HCT116 (cell line): ENCODE measurements around the gene SPATA22.
"Not testable (repeated sequence)": the region's sequence is repeated elsewhere in the genome, so short reads cannot be mapped to it uniquely, and the experiment has no call there.

ENCODE experiments used
- CEBPB ChIP-seq: IDR thresholded peaks from 2 replicates; pipeline ENCODE4 v1.6.1; 2012; ENCODE audit warnings: low read depth
- CTCF ChIP-seq, 3 experiments: fragments of 200-600 bp in 1 of 3; sonication (generic) in 1 of 3; IDR thresholded peaks in 2 of 3; conservative IDR thresholded peaks in 1 of 3; 2 replicates each; pipeline ENCODE4 v1.5.1; 2012 to 2017; ENCODE audit warnings: low read depth in 2 of 3, low read length in 2 of 3, antibody characterized with exemption in 1 of 3, borderline replicate concordance in 1 of 3, control low read depth in 1 of 3, mild to moderate bottlenecking in 1 of 3, mixed read lengths in 1 of 3, mixed run types in 1 of 3, moderate library complexity in 1 of 3; ENCODE audit not compliant: insufficient read depth in 1 of 3
- ELF1 ChIP-seq: IDR thresholded peaks from 2 replicates; pipeline ENCODE4 v1.6.1; 2012; ENCODE audit warnings: low read depth, borderline replicate concordance
- EZH2 ChIP-seq: fragments of 200-600 bp; sonication (generic); IDR thresholded peaks from 2 replicates; pipeline ENCODE4 v1.6.1; 2017; ENCODE audit warnings: antibody characterized with exemption, mixed run types
- EZH2phosphoT487 ChIP-seq: fragments of 200-600 bp; IDR thresholded peaks from 2 replicates; pipeline ENCODE4 v1.6.1; 2018; ENCODE audit warnings: antibody characterized with exemption, borderline replicate concordance
- FOSL1 ChIP-seq: IDR thresholded peaks from 2 replicates; pipeline ENCODE4 v1.6.1; 2012; ENCODE audit warnings: low read depth
- POLR2A ChIP-seq: IDR thresholded peaks from 2 replicates; pipeline ENCODE4 v1.7.0; 2011; ENCODE audit warnings: borderline replicate concordance; ENCODE audit not compliant: insufficient read depth, insufficient read length; ENCODE audit errors: extremely low read depth
- POLR2AphosphoS5 ChIP-seq: IDR thresholded peaks from 2 replicates; pipeline ENCODE4 v1.6.1; 2011; ENCODE audit warnings: mild to moderate bottlenecking, low read depth, low read length, moderate library complexity
- RAD21 ChIP-seq: IDR thresholded peaks from 2 replicates; pipeline ENCODE4 v1.6.1; 2012; ENCODE audit warnings: low read depth, mild to moderate bottlenecking
- SP1 ChIP-seq: IDR thresholded peaks from 2 replicates; pipeline ENCODE4 v1.6.1; 2012; ENCODE audit warnings: low read depth
- ZNF274 ChIP-seq: fragments of 200-500 bp; sonication (Bioruptor generic); IDR thresholded peaks from 2 replicates; pipeline ENCODE4 v1.6.1; 2014; ENCODE audit warnings: mild to moderate bottlenecking, low read depth, low read length, inconsistent platforms

- not testable (repeated sequence) for TF ChIP-seq SP1; ZNF274; CTCF (IDR thresholded peaks at IDR 0.05 in 2 of 3, conservative IDR thresholded peaks at IDR 0.05 in 1 of 3; ENCODE audit: borderline replicate concordance in 1 of 3, insufficient read depth in 1 of 3, low read depth in 2 of 3, low read length in 2 of 3); ELF1; RAD21; POLR2AphosphoS5; POLR2A; CEBPB; EZH2phosphoT487; EZH2; FOSL1
Measured at GRCh38 chr17:3403856-3404255, 67.8 kb downstream of the SPATA22 start.
